CD14-positive monocyte (primary cell): ENCODE measurements around the gene TDP1. TPM values are rescaled to one million over a fixed set of nuclear protein-coding genes. Genes with fewer than 3 reads are reported as not detected.

Source experiments
- DNase-seq, 3 donors: peaks; one replicate each; pipeline ENCODE4 v3.0.0-alpha.2; 2011 to 2022
- H2AFZ ChIP-seq: 2 replicates; pipeline ENCODE4 v1.6.0; 2012; ENCODE audit warnings: mild to moderate bottlenecking, low read depth, low read length, inconsistent platforms; ENCODE audit not compliant: insufficient read depth, poor library complexity, severe bottlenecking
- H3K27ac ChIP-seq, 2 donors: 1 replicate in 1 of 2; 2 replicates in 1 of 2; pipeline ENCODE4 v1.5.1; 2012 to 2013; ENCODE audit warnings: low read length in 2 of 2, control low read depth in 1 of 2, inconsistent platforms in 1 of 2, low read depth in 1 of 2, mild to moderate bottlenecking in 1 of 2
- H3K27me3 ChIP-seq, 2 donors: one replicate each; pipeline versions ENCODE4 v1.6.0 to v1.6.1; 2011 to 2013; ENCODE audit warnings: low read length in 2 of 2; ENCODE audit not compliant: control insufficient read depth in 2 of 2, insufficient read depth in 2 of 2
- H3K36me3 ChIP-seq, 2 donors: replicated peaks in 1 of 2; 1 replicate in 1 of 2; 2 replicates in 1 of 2; pipeline versions ENCODE4 v1.5.1 to v1.6.1; 2012 to 2013; ENCODE audit warnings: low read length in 2 of 2, control low read depth in 1 of 2, inconsistent platforms in 1 of 2, mild to moderate bottlenecking in 1 of 2; ENCODE audit not compliant: insufficient read depth in 2 of 2, control insufficient read depth in 1 of 2
- H3K4me1 ChIP-seq, 2 donors: 1 replicate in 1 of 2; 2 replicates in 1 of 2; pipeline versions ENCODE4 v1.5.1 to v1.6.1; 2012 to 2013; ENCODE audit warnings: low read length in 2 of 2, control low read depth in 1 of 2, inconsistent platforms in 1 of 2, mild to moderate bottlenecking in 1 of 2, moderate library complexity in 1 of 2; ENCODE audit not compliant: insufficient read depth in 2 of 2, control insufficient read depth in 1 of 2
- H3K4me2 ChIP-seq: replicated peaks from 2 replicates; pipeline ENCODE3; 2012; ENCODE audit warnings: low read length, moderate library complexity, mild to moderate bottlenecking; ENCODE audit not compliant: poor library complexity, severe bottlenecking; ENCODE audit errors: extremely low read depth
- H3K4me3 ChIP-seq, 3 experiments: fragments of 200-600 bp in 1 of 3; sonication (generic) in 1 of 3; replicated peaks in 1 of 3; 1 replicate in 2 of 3; 2 replicates in 1 of 3; pipeline ENCODE4 v1.5.1; 2011 to 2013; ENCODE audit warnings: low read length in 3 of 3, mild to moderate bottlenecking in 3 of 3, control low read depth in 2 of 3, low read depth in 2 of 3, inconsistent platforms in 1 of 3, moderate library complexity in 1 of 3
- H3K79me2 ChIP-seq: 2 replicates; pipeline ENCODE4 v1.6.0; 2012; ENCODE audit warnings: mild to moderate bottlenecking, control low read depth, inconsistent platforms, low read length, moderate library complexity; ENCODE audit not compliant: insufficient read depth
- H3K9ac ChIP-seq: 2 replicates; pipeline ENCODE4 v1.6.0; 2017; ENCODE audit warnings: low read length, mild to moderate bottlenecking; ENCODE audit not compliant: insufficient read depth, poor library complexity, severe bottlenecking
- H3K9me3 ChIP-seq, 2 donors: replicated peaks in 1 of 2; 1 replicate in 1 of 2; 2 replicates in 1 of 2; pipeline versions ENCODE4 v1.5.1 to v1.6.1; 2012 to 2013; ENCODE audit warnings: low read length in 2 of 2, control low read depth in 1 of 2; ENCODE audit not compliant: control insufficient read depth in 1 of 2, insufficient read depth in 1 of 2
- H4K20me1 ChIP-seq: 2 replicates; pipeline ENCODE4 v1.6.0; 2012; ENCODE audit warnings: mild to moderate bottlenecking, low read length, control low read depth, moderate library complexity; ENCODE audit not compliant: insufficient read depth
- H3K27ac Mint-ChIP-seq, 7 donors: one replicate each; pipeline ENCODE4 v1.8.0; 2020; ENCODE audit warnings: mild to moderate bottlenecking in 7 of 7, mixed read lengths in 7 of 7, moderate library complexity in 6 of 7, inconsistent platforms in 2 of 7
- H3K27me3 Mint-ChIP-seq, 3 donors: one replicate each; pipeline ENCODE4 v1.8.0; 2021 to 2022; ENCODE audit warnings: low read depth in 3 of 3, mild to moderate bottlenecking in 3 of 3, mixed read lengths in 3 of 3, moderate library complexity in 3 of 3, inconsistent platforms in 1 of 3
- H3K36me3 Mint-ChIP-seq, 2 donors: one replicate each; pipeline ENCODE4 v1.8.0; 2020; ENCODE audit warnings: mixed read lengths in 2 of 2, inconsistent platforms in 1 of 2, mild to moderate bottlenecking in 1 of 2
- H3K4me1 Mint-ChIP-seq: one replicate; pipeline ENCODE4 v1.8.0; 2020; ENCODE audit warnings: mild to moderate bottlenecking, mixed read lengths
- H3K4me3 Mint-ChIP-seq, 2 donors: one replicate each; pipeline ENCODE4 v1.8.0; 2020; ENCODE audit warnings: mild to moderate bottlenecking in 2 of 2, mixed read lengths in 2 of 2, moderate library complexity in 1 of 2
- H3K9me3 Mint-ChIP-seq, 7 donors: one replicate each; pipeline ENCODE4 v1.8.0; 2020 to 2022; ENCODE audit warnings: mixed read lengths in 7 of 7, mild to moderate bottlenecking in 6 of 7, moderate library complexity in 6 of 7, inconsistent platforms in 2 of 7
- WGBS: methylation state at CpG from one replicate; pipeline ENCODE4 v1.1.5; 2013; ENCODE audit warnings: missing lambda C conversion rate; ENCODE audit not compliant: insufficient coverage; 5-methylcytosine and 5-hydroxymethylcytosine counted together
- intact Hi-C, 2 donors: fragments of 100-400 bp; cut with micrococcal nuclease; formaldehyde crosslinking; loops; one replicate each; pipeline versions ENCODE4 v1.15.0 to v1.15.1; 2023
- polyA plus RNA-seq, 3 donors: library from polyadenylated mRNA; depleted of rRNA in 1 of 3; unstranded in 2 of 3; stranded (reverse) in 1 of 3; fragments of 300-500 nt in 2 of 3; fragments of >200 nt in 1 of 3; fragmentation: Illumina TruSeq in 2 of 3; gene quantifications; 1 replicate in 2 of 3; 2 replicates in 1 of 3; pipeline ENCODE4 v1.2.3, GENCODE V29; 2012 to 2021
- TF ChIP-seq, protein P1 (sequence below): fragments of 200-600 bp; IDR thresholded peaks from one replicate; pipeline ENCODE4 v1.8.0; 2022; ENCODE audit warnings: antibody characterized with exemption, mild to moderate bottlenecking

Gene TDP1
- polyA plus RNA-seq, 3 donors, result 9.2 to 13.4 (median 10.6) TPM

- Mint-ChIP-seq H3K27me3 (peaks cover 0 to 3% (median 0%) of the 10 kb centered on the region in 3 donors), H3K4me3 (peak overlapping the region; percentile 96 to 100), H3K9me3 (peaks cover 0 to 7% (median 0%) of the 10 kb centered on the region in 7 donors), H3K27ac (peak overlapping the region; percentile 92 to 97 (median 96)), H3K36me3 (peaks cover 16 to 18% of the 10 kb centered on the region in 2 donors), H3K4me1 (peaks cover 32% of the 10 kb centered on the region)
- intact Hi-C loops, result loop anchor here (10.0 kb wide), 6 partner anchors 110 to 1110 kb away; partner anchors contain the start of genes PSMC1 (in 2 of the 2), FOXN3 (in 1 of the 2), KCNK13 (in 1 of the 2) and RPS6KA5 (in 1 of the 2)
- 2% methylated on average over 13 of the region's 20 CpGs for WGBS
- H3K27me3 ChIP-seq, result no peaks in the 10 kb centered on the region
- H4K20me1 ChIP-seq, result no peaks in the 10 kb centered on the region
- H3K36me3 ChIP-seq, result peaks cover 5 to 19% of the 10 kb centered on the region in 2 donors
- DNase-seq, result peak in 1 of 3 donors; percentile 16
- peak overlapping the region; percentile 99 for H3K9ac ChIP-seq
- H3K9me3 ChIP-seq, result peaks cover 0 to 4% of the 10 kb centered on the region in 2 donors
- H3K27ac ChIP-seq, result peak overlapping the region; percentile 97 to 99
- H3K4me2 ChIP-seq, result peak overlapping the region; percentile 100
- peaks cover 20 to 22% of the 10 kb centered on the region in 2 donors for H3K4me1 ChIP-seq
- H3K4me3 ChIP-seq, result peak overlapping the region; percentile 75 to 90 (median 76)
- H2AFZ ChIP-seq, result peak overlapping the region; percentile 93
- H3K79me2 ChIP-seq, result peaks cover 33% of the 10 kb centered on the region
- TF ChIP-seq, protein P1, sequence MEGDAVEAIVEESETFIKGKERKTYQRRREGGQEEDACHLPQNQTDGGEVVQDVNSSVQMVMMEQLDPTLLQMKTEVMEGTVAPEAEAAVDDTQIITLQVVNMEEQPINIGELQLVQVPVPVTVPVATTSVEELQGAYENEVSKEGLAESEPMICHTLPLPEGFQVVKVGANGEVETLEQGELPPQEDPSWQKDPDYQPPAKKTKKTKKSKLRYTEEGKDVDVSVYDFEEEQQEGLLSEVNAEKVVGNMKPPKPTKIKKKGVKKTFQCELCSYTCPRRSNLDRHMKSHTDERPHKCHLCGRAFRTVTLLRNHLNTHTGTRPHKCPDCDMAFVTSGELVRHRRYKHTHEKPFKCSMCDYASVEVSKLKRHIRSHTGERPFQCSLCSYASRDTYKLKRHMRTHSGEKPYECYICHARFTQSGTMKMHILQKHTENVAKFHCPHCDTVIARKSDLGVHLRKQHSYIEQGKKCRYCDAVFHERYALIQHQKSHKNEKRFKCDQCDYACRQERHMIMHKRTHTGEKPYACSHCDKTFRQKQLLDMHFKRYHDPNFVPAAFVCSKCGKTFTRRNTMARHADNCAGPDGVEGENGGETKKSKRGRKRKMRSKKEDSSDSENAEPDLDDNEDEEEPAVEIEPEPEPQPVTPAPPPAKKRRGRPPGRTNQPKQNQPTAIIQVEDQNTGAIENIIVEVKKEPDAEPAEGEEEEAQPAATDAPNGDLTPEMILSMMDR, result no peak
Measured at GRCh38 chr14:89955022-89955744, 544 bp upstream of the TDP1 start.

DNA sequence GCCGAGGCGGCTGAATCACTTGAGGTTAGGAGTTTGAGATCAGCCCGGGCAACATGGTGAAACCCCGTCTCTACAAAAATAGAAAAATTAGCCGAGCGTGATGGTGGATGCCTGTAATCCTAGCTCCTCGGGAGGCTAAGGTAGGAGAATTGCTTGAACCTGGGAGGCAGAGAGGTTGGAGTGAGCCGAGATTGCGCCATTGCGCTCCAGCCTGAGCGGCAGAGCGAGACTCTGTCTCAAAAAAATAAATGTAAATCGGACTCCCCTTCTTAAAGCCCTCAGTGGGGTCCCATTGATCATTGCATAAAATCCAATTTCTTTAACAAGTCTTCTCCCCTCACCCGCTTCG lies 908 bp downstream of the TDP1 start:
- peaks cover 9 to 15% of the 10 kb centered on the region in 2 donors for H3K36me3 Mint-ChIP-seq
- peaks cover 32% of the 10 kb centered on the region for H3K4me1 Mint-ChIP-seq
- intact Hi-C loops, result loop anchor here (10.0 kb wide), 6 partner anchors 108 to 1108 kb away; partner anchors contain the start of genes PSMC1 (in 2 of the 2), FOXN3 (in 1 of the 2), KCNK13 (in 1 of the 2) and RPS6KA5 (in 1 of the 2)
- H3K9ac ChIP-seq, result peak overlapping the region; percentile 99
- H3K27ac Mint-ChIP-seq, result peak overlapping the region; percentile 92 to 98 (median 97)
- H3K27me3 Mint-ChIP-seq, result peaks cover 0 to 3% (median 0%) of the 10 kb centered on the region in 3 donors
- peaks cover 47% of the 10 kb centered on the region for H3K79me2 ChIP-seq
- H2AFZ ChIP-seq, result peak overlapping the region; percentile 93
- H3K27me3 ChIP-seq, result no peaks in the 10 kb centered on the region
- peaks cover 0 to 4% of the 10 kb centered on the region in 2 donors for H3K9me3 ChIP-seq
- H3K4me3 Mint-ChIP-seq, result peak overlapping the region; percentile 83 to 87
- H3K36me3 ChIP-seq, result peaks cover 5 to 8% of the 10 kb centered on the region in 2 donors
- 47% methylated on average over 14 of the region's 15 CpGs for WGBS
- DNase-seq, result no peak
- H4K20me1 ChIP-seq, result no peaks in the 10 kb centered on the region
- peaks cover 0 to 7% (median 0%) of the 10 kb centered on the region in 7 donors for H3K9me3 Mint-ChIP-seq
- H3K4me1 ChIP-seq, result peaks cover 20 to 22% of the 10 kb centered on the region in 2 donors
- TF ChIP-seq, protein P1, result no peak
- peak overlapping the region; percentile 26 to 90 (median 76) for H3K4me3 ChIP-seq
- peak overlapping the region; percentile 97 to 99 for H3K27ac ChIP-seq
- H3K4me2 ChIP-seq, result peak overlapping the region; percentile 100
